CD8-positive, alpha-beta memory T cell (primary cell): ENCODE results near the gene SERPINB8. TPM values are rescaled to one million over a fixed set of nuclear protein-coding genes. Genes with fewer than 3 reads are reported as not detected.

Experiments
- CTCF ChIA-PET: fragments of 350-600 bp; sonication (Branson Sonifier 250); formaldehyde crosslinking; loops from one replicate; lab custom pipeline; 2021; ENCODE audit warnings: antibody characterized with exemption; lab: Charles Lee
- POLR2A ChIA-PET: fragments of 350-600 bp; sonication (Branson Sonifier 250); formaldehyde crosslinking; loops from one replicate; lab custom pipeline; 2021; ENCODE audit warnings: antibody characterized with exemption; lab: Charles Lee
- DNase-seq, 5 donors: peaks; one replicate each; pipeline versions ENCODE4 v3.0.0 to v3.0.0-alpha.2; 2020 to 2022; ENCODE audit warnings: mixed read lengths in 1 of 5
- H3K27ac ChIP-seq: one replicate; pipeline ENCODE4 v1.7.0; 2013; ENCODE audit warnings: low read depth, mild to moderate bottlenecking, low read length, moderate library complexity
- H3K27me3 ChIP-seq: 2 replicates; pipeline ENCODE4 v1.7.0; 2013; ENCODE audit warnings: low read length, mild to moderate bottlenecking; ENCODE audit not compliant: insufficient read depth, poor library complexity, severe bottlenecking
- H3K36me3 ChIP-seq: 2 replicates; pipeline ENCODE4 v1.7.0; 2013; ENCODE audit warnings: mild to moderate bottlenecking, low read length, moderate library complexity; ENCODE audit not compliant: insufficient read depth
- H3K4me1 ChIP-seq: 2 replicates; pipeline ENCODE4 v1.7.0; 2013; ENCODE audit warnings: mild to moderate bottlenecking, low read length, moderate library complexity; ENCODE audit not compliant: insufficient read depth
- H3K4me3 ChIP-seq: 2 replicates; pipeline ENCODE4 v1.7.0; 2013; ENCODE audit warnings: mild to moderate bottlenecking, low read length
- H3K9me3 ChIP-seq: 2 replicates; pipeline ENCODE4 v1.7.0; 2013; ENCODE audit warnings: mild to moderate bottlenecking, low read length
- H3K27ac Mint-ChIP-seq, 8 donors: one replicate each; pipeline ENCODE4 v1.8.0; 2020 to 2021; ENCODE audit warnings: mixed read lengths in 8 of 8, mild to moderate bottlenecking in 6 of 8, inconsistent platforms in 3 of 8, moderate library complexity in 3 of 8
- H3K27me3 Mint-ChIP-seq, 2 donors: one replicate each; pipeline ENCODE4 v1.8.0; 2020 to 2021; ENCODE audit warnings: mixed read lengths in 2 of 2, mild to moderate bottlenecking in 1 of 2, moderate library complexity in 1 of 2
- H3K36me3 Mint-ChIP-seq, 3 donors: one replicate each; pipeline ENCODE4 v1.8.0; 2020 to 2021; ENCODE audit warnings: mixed read lengths in 3 of 3, inconsistent platforms in 1 of 3, mild to moderate bottlenecking in 1 of 3
- H3K4me1 Mint-ChIP-seq, 3 donors: one replicate each; pipeline ENCODE4 v1.8.0; 2020 to 2021; ENCODE audit warnings: mixed read lengths in 3 of 3, inconsistent platforms in 1 of 3, mild to moderate bottlenecking in 1 of 3
- H3K4me3 Mint-ChIP-seq, 7 donors: one replicate each; pipeline ENCODE4 v1.8.0; 2020 to 2021; ENCODE audit warnings: mixed read lengths in 7 of 7, mild to moderate bottlenecking in 6 of 7, moderate library complexity in 4 of 7, inconsistent platforms in 2 of 7
- H3K9me3 Mint-ChIP-seq, 5 donors: one replicate each; pipeline ENCODE4 v1.8.0; 2020 to 2022; ENCODE audit warnings: mixed read lengths in 5 of 5, mild to moderate bottlenecking in 3 of 5, moderate library complexity in 2 of 5, inconsistent platforms in 1 of 5
- polyA plus RNA-seq: library from polyadenylated mRNA; unstranded; fragments of 300-500 nt; fragmentation: Illumina TruSeq; gene quantifications from one replicate; pipeline ENCODE4 v1.2.3, GENCODE V29; 2021
- total RNA-seq, 2 experiments: library from RNA; stranded (reverse); gene quantifications; one replicate each; pipeline ENCODE4 v1.2.3, GENCODE V29; 2021

The SERPINB8 gene
- total and polyA plus RNA-seq, 3 experiments from 2014 or later, result 14.9 to 17.9 (median 16.8) TPM

- Histone ChIP-seq H3K27me3 (no peaks in the 10 kb centered on the region), H3K4me3 (no peak overlapping the region), H3K4me1 (no peaks in the 10 kb centered on the region), H3K36me3 (no peaks in the 10 kb centered on the region), H3K9me3 (peaks cover 5% of the 10 kb centered on the region), H3K27ac (no peak overlapping the region)
- Mint-ChIP-seq H3K4me3 (no peak overlapping the region), H3K4me1 (peaks cover 0 to 2% (median 2%) of the 10 kb centered on the region in 3 donors), H3K36me3 (peaks cover 0 to 24% (median 5%) of the 10 kb centered on the region in 3 donors), H3K27ac (no peak overlapping the region), H3K27me3 (peaks cover 6 to 25% of the 10 kb centered on the region in 2 donors), H3K9me3 (peaks cover 0 to 18% (median 16%) of the 10 kb centered on the region in 5 donors)
- ChIA-PET CTCF (no interaction called here), POLR2A (no interaction called here)
- no peak for DNase-seq
These were observed 27.7 kb downstream of the SERPINB8 start for GRCh38 chr18:63997606-63998005.

GRCh38 chr18:63999871-64000270 is 30.0 kb downstream of the SERPINB8 start:
- CTCF ChIA-PET, result interaction anchor here (0.6 to 1.2 kb wide), 2 partner anchors 36 to 37 kb away, joined by 4 to 5 read pairs; no protein-coding TSS in a partner anchor
- Mint-ChIP-seq H3K4me3 (no peak overlapping the region), H3K4me1 (no peaks in the 10 kb centered on the region)

DNA sequence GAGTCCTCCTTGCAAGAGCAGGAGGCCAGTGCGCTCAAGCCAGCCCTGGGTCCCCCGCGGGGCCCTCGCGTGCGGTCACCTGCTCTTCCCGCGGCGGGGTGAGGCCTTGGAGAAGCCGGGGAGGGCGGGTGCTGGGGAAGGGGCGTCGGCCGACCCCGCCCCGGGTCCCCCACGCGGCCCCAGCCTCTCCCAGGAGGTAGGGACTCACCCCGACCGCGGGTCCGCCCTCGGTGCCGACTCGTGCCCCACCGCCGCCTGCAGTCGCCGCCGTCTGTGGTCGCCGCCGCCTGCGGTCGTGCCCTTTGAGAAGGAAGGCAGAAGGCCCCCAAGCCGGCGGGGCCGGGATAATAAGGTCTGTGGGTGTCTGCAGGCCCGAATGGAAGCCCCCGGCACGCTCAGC is 32.7 kb downstream of the SERPINB8 start:
- no peak overlapping the region for H3K4me3 Mint-ChIP-seq
- no peak overlapping the region for H3K27ac Mint-ChIP-seq
- peaks cover 11 to 31% of the 10 kb centered on the region in 2 donors for H3K27me3 Mint-ChIP-seq
- ChIA-PET POLR2A (no interaction called here), CTCF (no interaction called here)
- Histone ChIP-seq H3K9me3 (no peaks in the 10 kb centered on the region), H3K4me1 (no peaks in the 10 kb centered on the region), H3K27ac (no peak overlapping the region), H3K27me3 (no peaks in the 10 kb centered on the region), H3K4me3 (no peak overlapping the region), H3K36me3 (no peaks in the 10 kb centered on the region)
- DNase-seq, result no peak
- H3K4me1 Mint-ChIP-seq, result no peaks in the 10 kb centered on the region
- peaks cover 0 to 20% (median 0%) of the 10 kb centered on the region in 3 donors for H3K36me3 Mint-ChIP-seq
- peaks cover 0 to 2% (median 0%) of the 10 kb centered on the region in 5 donors for H3K9me3 Mint-ChIP-seq

More at GRCh38 chr18:63999871-64000270, 30.0 kb downstream of the SERPINB8 start:
- Mint-ChIP-seq H3K36me3 (peaks cover 0 to 30% (median 5%) of the 10 kb centered on the region in 3 donors), H3K27me3 (peaks cover 11 to 31% of the 10 kb centered on the region in 2 donors), H3K27ac (peak overlapping the region in 1 of 8 donors; percentile 27), H3K9me3 (peaks cover 0 to 18% (median 16%) of the 10 kb centered on the region in 5 donors)
- POLR2A ChIA-PET, result no interaction called here
- Histone ChIP-seq H3K27ac (no peak overlapping the region), H3K4me3 (no peak overlapping the region), H3K4me1 (no peaks in the 10 kb centered on the region), H3K9me3 (peaks cover 5% of the 10 kb centered on the region), H3K27me3 (no peaks in the 10 kb centered on the region), H3K36me3 (no peaks in the 10 kb centered on the region)
- DNase-seq, result no peak

DNA sequence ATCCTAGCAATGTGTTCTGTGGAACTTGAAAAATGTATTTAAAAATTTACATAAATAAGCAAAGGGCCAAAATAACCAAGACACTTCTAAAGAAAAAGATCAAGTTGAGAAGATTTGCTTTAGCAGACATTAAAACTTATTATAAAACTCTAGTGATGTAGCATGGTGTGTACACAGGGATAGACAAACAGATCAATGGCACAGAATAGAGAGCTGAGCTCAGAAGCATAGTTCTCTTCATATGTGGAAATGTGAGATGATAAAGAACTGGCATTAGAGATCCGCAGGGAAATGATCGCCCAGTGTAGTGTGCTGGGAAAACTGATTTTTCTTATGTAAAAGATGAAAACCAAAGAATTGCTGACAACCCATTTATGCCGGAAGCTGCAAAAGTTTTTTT is 39.4 kb downstream of the SERPINB8 start:
- peak overlapping the region in 1 of 8 donors; percentile 4 for H3K27ac Mint-ChIP-seq
- CTCF ChIA-PET, result no interaction called here
- no peaks in the 10 kb centered on the region for H3K27me3 ChIP-seq
- H3K27me3 Mint-ChIP-seq, result peaks cover 0 to 11% of the 10 kb centered on the region in 2 donors
- no peak overlapping the region for H3K4me3 ChIP-seq
- DNase-seq, result no peak
- no peaks in the 10 kb centered on the region for H3K36me3 Mint-ChIP-seq
- no peak overlapping the region for H3K27ac ChIP-seq
- H3K9me3 ChIP-seq, result no peaks in the 10 kb centered on the region
- H3K4me3 Mint-ChIP-seq, result no peak overlapping the region
- H3K9me3 Mint-ChIP-seq, result no peaks in the 10 kb centered on the region
- no peaks in the 10 kb centered on the region for H3K4me1 Mint-ChIP-seq
- no peaks in the 10 kb centered on the region for H3K4me1 ChIP-seq
- H3K36me3 ChIP-seq, result no peaks in the 10 kb centered on the region
- POLR2A ChIA-PET, result no interaction called here

GRCh38 chr18:64011513-64011912 is 41.6 kb downstream of the SERPINB8 start:
- ChIA-PET CTCF (no interaction called here), POLR2A (no interaction called here)
- no peaks in the 10 kb centered on the region for H3K36me3 Mint-ChIP-seq
- Histone ChIP-seq H3K27me3 (no peaks in the 10 kb centered on the region), H3K27ac (no peak overlapping the region), H3K4me1 (no peaks in the 10 kb centered on the region), H3K36me3 (no peaks in the 10 kb centered on the region), H3K9me3 (no peaks in the 10 kb centered on the region), H3K4me3 (no peak overlapping the region)
- no peak for DNase-seq
- no peak overlapping the region for H3K4me3 Mint-ChIP-seq
- H3K27ac Mint-ChIP-seq, result no peak overlapping the region
- H3K9me3 Mint-ChIP-seq, result no peaks in the 10 kb centered on the region
- no peaks in the 10 kb centered on the region for H3K4me1 Mint-ChIP-seq
- peaks cover 0 to 16% of the 10 kb centered on the region in 2 donors for H3K27me3 Mint-ChIP-seq

DNA sequence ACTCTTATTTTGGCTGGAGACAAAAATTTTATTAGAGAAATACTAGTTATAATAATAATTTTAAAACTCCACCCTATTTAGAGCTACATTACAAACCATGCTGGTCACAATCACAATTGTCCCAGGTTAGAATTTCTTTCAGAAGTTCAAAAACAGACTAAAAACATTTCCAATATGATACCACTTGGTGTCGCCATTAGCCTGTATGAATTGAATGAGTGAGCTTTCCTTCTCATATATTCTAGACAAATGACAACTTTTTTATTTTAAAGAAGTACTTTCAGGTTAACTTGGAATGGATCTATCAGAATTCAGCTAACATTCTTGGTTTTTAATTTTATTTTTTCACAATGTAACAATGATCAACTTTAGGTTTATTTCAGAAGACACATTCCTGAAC is 48.0 kb downstream of the SERPINB8 start:
- POLR2A ChIA-PET, result no interaction called here
- no peak overlapping the region for H3K27ac ChIP-seq

GRCh38 chr18:64019922-64020756 is 50.3 kb downstream of the SERPINB8 start:
- CTCF ChIA-PET, result no interaction called here
- no peaks in the 10 kb centered on the region for H3K36me3 Mint-ChIP-seq
- no peak for DNase-seq

More for the DNA sequence above, 48.0 kb downstream of the SERPINB8 start:
- H3K4me3 Mint-ChIP-seq, result no peak overlapping the region
- Histone ChIP-seq H3K36me3 (no peaks in the 10 kb centered on the region), H3K27me3 (no peaks in the 10 kb centered on the region), H3K4me3 (no peak overlapping the region), H3K4me1 (no peaks in the 10 kb centered on the region), H3K9me3 (no peaks in the 10 kb centered on the region)
- CTCF ChIA-PET, result no interaction called here
- H3K9me3 Mint-ChIP-seq, result no peaks in the 10 kb centered on the region
- no peak overlapping the region for H3K27ac Mint-ChIP-seq
- DNase-seq, result no peak
- H3K4me1 Mint-ChIP-seq, result no peaks in the 10 kb centered on the region
- no peaks in the 10 kb centered on the region for H3K36me3 Mint-ChIP-seq
- peaks cover 5 to 16% of the 10 kb centered on the region in 2 donors for H3K27me3 Mint-ChIP-seq

DNA sequence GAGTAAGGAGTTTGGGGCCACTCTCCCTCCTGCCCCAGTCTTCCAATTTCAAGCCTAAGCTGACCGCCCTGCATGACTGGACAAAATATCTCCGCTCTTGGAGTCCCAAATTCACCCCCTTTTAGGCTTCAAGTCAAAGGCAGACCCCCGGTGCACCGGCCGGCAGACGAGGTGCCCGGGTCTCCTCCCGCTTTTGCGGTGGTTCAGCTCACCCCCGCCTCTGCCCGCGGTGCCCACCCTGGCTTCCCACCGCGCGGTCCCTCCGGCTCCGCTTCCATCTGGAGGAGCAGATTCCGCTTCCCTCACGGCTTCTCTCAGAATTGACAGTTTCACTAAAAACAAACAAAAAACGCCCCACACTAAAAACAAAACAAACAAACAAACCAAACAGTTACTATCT is 56.5 kb downstream of the SERPINB8 start:
- Mint-ChIP-seq H3K36me3 (no peaks in the 10 kb centered on the region), H3K4me3 (no peak overlapping the region), H3K4me1 (no peaks in the 10 kb centered on the region), H3K27me3 (peaks cover 11 to 26% of the 10 kb centered on the region in 2 donors), H3K27ac (no peak overlapping the region), H3K9me3 (no peaks in the 10 kb centered on the region)
- Histone ChIP-seq H3K9me3 (no peaks in the 10 kb centered on the region), H3K4me3 (no peak overlapping the region), H3K4me1 (no peaks in the 10 kb centered on the region), H3K36me3 (no peaks in the 10 kb centered on the region), H3K27ac (no peak overlapping the region), H3K27me3 (no peaks in the 10 kb centered on the region)
- ChIA-PET POLR2A (no interaction called here), CTCF (no interaction called here)
- no peak for DNase-seq

More at GRCh38 chr18:64019922-64020756, 50.3 kb downstream of the SERPINB8 start:
- Mint-ChIP-seq H3K27me3 (peaks cover 4 to 5% of the 10 kb centered on the region in 2 donors), H3K9me3 (no peaks in the 10 kb centered on the region), H3K4me1 (no peaks in the 10 kb centered on the region), H3K4me3 (no peak overlapping the region), H3K27ac (no peak overlapping the region)
- H3K4me3 ChIP-seq, result no peak overlapping the region
- H3K36me3 ChIP-seq, result no peaks in the 10 kb centered on the region
- H3K9me3 ChIP-seq, result no peaks in the 10 kb centered on the region
- POLR2A ChIA-PET, result no interaction called here
- H3K27ac ChIP-seq, result no peak overlapping the region
- H3K4me1 ChIP-seq, result no peaks in the 10 kb centered on the region
- no peaks in the 10 kb centered on the region for H3K27me3 ChIP-seq
